HG02938 (cell line): Measurements from ENCODE around the gene PSAT1.
"Not testable (repeated sequence)": the region's sequence is repeated elsewhere in the genome, so short reads cannot be mapped to it uniquely, and the experiment has no call there.

Source experiments
- ATAC-seq: cut with Tn5 transposase; IDR thresholded peaks from one replicate; pipeline ENCODE4 v1.9.1; 2021; ENCODE audit warnings: mild to moderate bottlenecking, moderate library complexity; ENCODE audit not compliant: unreplicated experiment

PSAT1 gene

DNA sequence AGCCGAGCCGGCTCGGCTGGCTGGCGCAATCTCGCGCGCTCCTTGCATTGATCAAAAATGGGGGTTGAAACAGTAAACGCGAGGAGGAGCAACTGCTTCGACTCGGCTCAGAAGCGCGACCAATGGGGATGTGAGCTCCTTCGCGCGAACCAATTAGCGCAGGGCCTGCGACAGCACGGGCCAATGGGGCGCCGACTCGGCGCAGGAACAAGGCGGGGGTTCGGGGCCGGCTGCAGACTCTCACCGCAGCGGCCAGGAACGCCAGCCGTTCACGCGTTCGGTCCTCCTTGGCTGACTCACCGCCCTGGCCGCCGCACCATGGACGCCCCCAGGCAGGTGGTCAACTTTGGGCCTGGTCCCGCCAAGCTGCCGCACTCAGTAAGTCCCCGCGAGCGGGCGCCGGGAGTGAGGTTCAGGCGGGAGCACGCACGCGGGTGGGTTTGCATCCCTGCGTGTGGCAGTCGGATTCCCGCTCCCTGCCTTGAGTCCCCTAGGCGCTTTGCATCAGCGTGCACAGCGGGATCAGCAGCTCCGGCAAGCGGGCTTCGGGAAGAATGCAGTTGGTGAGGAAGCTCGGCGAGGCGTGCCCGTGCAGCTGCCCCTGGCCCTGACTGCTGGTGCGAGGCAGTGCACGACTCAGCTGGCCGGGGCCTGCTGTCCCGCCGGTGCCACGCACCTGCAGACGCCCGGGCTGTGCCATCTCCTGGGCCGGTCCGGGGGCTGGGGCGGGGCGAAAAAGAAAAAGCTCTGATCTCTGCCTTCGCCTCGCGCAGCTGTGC lies at the start of gene PSAT1:
TSS of gene PSAT1 (plus strand) at position 233 of the 779 bp plus-strand sequence. CDS start at position 319, 86 bp downstream.
- peak; percentile 97 for ATAC-seq

DNA sequence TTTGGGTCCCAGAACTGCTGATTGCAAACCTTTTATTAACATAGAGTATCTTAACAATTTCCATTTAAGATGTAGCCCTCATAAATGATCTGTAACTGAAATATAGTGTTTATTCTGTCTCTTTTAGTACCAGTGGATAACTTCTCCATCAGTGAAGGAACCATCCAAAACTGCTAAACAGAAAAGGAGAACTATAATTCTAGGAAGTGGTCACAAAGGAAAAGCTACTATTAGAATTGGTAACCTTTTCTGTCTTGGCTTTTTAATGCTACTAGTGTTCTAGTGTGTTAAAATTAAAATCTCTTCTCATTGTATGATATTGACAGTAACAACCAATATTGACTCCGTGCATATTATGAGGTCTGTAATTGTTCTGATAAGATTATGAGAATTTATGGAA lies 48.3 kb upstream of the PSAT1 start:
- no peak for ATAC-seq

DNA sequence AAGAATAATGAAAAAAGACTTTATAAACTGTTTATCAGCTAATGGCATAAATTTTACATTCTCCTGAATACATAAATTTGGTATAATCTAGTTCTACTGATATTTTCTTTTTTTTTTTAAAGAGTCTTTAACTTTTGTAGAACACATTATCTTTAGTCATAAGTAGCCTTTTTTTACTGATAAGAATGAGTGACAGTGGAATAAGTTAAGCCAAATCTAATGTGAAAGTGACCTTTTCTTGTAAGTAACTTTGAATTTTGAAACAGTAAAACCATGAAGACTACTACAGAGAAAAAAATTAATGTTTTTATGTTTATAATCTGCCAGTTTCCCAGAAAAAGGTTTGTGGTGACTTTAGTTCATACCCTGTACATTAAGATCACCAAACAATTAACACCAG lies 47.4 kb upstream of the PSAT1 start:
- ATAC-seq = no peak

DNA sequence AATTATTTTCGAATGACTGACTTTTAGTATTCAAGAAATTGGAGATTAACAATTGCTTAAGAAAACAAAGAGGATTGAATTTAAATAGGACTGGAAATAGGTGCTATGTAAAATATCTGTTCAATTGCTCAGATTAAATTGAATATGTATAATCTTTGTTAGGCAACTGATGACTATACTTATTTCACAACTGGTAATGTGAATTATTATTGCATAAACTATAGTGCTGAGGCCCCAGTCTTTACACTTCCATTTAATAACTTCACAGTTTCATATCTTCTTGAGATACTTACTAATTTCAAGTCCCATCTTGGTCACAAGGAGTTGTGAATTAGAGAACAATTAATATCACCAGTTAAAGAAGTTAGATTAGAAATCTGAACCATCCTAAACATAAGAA lies 44.3 kb upstream of the PSAT1 start:
- ATAC-seq = no peak

DNA sequence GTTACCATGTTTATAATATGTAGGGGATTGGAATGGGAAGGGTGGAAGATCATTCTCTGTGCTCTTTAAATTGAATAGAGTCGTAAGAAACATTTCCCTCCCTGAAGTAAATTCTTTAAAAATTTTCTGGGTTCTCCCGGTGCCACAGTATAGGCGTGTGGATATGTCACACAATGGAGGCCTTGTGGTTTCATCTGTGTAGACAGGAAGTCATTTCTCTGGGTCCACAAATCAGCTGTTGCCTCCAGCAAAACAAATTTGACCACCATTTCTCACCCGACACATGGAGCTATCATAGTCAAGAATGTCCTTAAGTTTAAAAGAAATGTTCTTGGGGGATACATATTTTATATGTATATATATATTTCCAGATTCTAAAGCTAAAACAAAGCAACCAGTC lies 43.6 kb upstream of the PSAT1 start:
- ATAC-seq = no peak

DNA sequence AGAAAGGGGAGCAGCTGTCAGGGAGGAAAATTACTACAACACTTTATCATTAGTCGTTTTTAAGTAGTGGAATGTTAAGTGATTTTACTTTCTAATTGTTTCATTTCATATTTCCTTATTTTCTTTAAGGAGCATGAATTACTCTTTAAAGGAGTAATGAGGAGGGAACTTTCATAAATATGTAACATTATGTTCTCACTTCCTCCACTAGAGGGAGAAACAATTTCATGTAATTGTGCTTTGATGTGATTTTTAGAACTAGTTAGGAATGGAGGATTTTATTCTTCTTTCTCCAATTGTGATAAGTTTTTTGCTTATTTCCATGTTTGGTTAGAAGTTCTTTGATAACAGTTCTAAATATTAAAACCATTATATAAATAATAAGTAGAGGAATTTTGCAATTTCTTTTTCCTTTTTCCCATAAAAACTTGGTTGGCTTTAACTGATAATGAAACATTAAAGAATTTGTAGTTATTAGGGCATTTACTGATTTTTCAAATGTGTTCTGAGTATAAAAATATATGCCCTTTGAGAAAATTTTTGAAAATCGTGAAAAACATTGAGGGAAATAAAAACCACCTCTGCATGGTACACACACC lies 35.4 kb upstream of the PSAT1 start:
- peak; percentile 54 for ATAC-seq

DNA sequence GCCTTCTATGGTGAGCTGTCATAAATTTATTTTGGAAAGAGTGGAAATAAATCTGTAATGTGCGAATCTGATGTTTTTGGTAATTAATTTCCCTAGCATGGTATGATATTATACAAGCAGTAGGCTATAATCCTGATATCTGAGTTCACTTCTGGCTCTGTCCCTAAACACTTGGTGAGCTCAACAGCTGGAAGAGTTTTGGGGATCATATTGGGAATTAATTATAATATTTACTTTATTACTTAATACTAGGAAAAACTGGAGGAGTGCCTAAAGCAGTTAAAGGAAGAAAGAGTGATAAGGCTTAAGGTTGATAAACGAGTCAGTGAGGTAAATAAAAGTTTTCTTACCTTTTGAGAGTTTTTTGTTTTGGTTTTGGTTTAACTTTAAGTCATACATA lies 34.3 kb upstream of the PSAT1 start:
- ATAC-seq = no peak

DNA sequence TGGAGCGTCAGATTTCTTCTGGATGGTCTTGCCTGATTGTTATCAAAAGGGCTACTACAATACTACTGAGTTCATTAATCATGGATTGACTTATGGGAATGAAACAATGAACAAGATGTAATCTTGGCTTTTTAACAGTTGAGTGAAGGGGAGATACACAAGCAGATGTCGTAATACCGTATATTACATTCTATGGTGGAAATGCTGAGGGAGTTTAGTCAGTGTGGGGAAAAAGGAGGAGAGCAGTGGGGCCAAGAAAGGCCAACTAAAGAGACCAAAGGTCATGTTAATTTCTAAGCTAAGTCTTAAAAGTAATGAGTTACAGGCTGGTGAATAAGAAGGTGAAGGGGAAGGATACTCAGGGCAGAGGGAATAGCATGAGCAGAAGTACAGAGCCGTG lies 29.0 kb upstream of the PSAT1 start:
- ATAC-seq = no peak

DNA sequence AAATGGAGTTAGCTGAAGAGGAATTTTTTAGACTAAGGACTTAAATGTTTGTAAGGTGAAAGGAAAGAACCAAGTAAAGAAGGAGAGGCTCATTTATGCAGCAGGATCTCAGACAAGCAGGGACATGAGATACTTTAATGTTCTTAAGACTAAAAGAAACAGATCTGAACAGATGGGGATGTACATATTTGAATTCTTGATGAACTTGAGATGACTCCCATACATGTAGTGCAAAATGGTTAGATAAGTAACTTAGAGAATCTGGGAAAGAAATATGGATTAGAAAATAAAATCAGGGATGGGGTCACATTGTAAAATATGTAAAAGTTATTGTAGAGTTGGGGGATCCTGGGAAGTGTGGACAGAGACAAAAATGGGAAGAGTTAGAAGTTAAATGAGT lies 27.1 kb upstream of the PSAT1 start:
- no peak for ATAC-seq

DNA sequence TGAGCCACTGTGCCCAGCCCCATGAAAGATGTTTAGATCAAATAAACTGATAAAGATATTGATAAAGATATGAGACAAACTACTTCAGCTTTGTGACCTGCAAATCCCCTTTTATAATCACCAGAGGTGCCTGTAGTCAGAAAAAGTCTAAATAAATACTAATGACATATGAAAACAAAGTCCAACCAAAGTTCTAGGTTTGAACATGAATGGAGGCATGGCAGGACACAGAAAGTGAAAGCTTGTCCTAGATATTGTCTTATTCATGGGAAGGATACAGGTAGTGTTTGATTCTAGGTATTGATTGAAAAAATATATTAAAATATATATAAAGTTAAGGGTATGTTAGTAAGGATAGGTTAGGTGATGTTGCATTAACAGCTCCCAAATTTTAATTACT lies 24.6 kb upstream of the PSAT1 start:
- ATAC-seq = no peak

DNA sequence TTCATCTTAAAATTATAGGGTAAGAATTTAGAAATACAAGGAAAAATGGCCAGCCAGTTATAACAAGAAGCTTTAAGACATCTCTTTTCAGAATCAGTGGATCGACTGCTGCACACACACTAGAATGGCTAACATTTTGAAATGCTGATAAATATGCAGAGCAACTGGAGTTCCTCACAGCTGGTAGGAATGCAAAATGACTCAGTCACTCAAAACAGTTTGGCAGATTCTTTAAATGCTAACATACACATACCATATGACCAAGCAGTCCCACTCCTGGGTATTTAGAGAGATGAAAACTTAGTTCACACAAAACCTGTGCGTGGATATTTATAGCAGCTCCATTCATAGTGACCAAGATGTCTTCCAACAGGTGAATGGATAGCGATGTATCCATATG lies 23.2 kb upstream of the PSAT1 start:
- ATAC-seq = no peak

DNA sequence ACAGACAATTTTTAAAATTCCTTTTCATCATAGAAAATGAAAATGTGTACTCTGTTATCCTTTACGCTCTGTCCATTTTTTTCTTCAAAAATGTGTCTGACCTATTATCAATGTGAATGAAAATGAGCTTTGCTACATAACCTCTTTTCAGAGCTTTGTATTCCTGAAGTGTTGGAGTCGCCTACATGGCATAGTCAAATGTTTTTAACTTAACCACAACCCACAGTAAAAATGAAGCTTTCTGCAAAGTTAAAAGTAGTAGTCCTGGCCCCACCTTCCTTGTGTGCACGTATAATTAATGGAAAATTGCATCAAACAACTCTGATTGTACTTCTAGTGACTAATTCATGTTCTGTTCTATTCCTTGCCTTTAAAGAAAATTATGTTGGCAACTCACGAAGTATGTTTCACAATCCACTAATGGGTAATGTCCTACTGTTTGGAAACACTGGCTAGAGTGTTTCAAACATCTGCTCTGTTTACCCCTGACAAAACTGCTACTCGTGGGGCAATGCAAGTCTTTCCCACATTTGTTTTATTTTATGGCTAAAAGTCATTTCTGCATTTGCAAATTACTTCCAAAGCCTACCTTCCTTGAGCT lies 18.6 kb upstream of the PSAT1 start:
- no peak for ATAC-seq

DNA sequence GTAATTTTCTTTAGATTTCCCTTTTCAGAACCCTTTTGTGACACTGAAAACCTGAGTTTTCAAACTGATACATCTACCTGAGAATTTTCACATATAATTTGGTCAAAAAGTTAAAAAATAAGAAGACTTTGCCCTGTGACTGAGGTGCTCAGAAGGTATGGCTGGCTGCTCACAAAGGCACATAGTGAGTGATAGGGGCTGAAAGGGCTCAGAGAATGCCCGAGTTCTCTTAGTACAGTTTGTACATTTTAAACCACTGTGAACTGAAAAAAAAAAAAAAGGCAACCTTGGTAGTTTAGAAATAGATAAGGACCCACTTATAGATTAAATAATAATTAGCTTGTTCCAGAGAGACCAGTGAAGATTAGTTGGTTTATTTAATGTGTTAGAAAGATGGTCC lies 18.1 kb upstream of the PSAT1 start:
- no peak for ATAC-seq

DNA sequence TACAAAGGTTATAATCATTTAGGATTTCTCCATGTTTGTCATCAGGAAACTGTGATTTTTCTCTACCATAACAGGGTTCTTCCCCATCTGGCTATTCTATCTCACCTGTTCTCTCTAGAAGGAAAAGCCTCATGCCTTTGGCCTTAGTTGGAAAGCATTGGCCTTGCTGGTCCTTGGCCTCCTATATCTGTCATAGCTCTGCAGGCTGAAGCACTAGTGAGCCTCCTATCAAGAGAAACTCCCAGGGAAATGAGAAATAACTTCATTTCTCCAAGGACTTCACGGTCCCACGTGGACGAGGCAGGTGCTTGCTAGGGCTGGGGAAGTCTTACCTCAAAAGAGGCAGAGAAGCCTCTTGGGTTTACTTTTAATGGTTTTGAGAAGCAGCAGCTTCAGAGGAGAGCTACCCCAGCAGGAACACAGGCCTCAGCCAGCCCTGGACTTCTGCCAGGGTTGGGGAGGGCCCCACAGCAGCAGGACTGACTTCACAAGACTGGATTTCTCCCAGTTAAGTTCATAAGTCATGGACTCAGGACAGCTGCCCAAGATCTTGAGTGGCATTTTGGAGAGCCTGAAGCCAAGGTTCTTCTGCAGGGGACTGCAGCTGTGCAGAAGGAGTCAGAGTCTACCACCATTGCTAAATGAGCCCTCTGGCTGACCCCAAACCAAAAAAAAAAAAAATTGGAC lies 15.8 kb upstream of the PSAT1 start:
- ATAC-seq = no peak

DNA sequence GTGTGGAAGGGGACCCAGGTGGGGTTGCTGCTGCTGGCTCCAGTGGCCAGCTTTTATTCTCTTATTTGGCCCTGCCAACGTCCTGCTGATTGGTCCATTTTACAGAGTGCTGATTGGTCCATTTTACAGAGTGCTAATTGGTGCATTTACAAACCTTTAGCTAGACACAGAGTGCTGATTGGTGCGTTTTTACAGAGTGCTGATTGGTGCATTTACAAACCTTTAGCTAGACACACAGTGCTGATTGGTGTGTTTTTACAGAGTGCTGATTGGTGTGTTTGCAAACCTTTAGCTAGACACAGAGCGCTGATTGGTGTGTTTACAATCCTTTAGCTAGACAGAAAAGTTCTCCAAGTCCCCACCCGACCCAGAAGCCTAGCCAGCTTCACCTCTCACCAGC lies 12.7 kb upstream of the PSAT1 start:
- not testable (repeated sequence) for ATAC-seq

DNA sequence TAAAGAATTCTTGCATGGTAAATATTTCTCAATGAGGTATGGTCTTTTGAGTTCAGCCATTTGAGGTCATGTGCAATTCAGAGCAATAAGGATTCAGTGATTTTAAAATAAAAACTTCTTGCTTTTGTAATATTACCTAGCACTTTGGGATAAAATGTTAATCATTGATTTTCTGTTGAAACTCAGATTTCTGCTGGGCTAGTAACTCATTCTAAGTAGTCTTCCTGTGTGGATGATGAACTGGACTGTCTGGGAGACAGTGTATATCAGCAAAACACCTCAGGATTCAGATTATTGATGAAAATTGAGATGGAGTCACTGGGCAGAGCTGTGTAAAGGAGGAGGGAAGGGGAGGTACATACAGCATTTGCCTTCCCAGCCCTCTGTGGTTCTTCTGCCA lies 10.8 kb upstream of the PSAT1 start:
- no peak for ATAC-seq

DNA sequence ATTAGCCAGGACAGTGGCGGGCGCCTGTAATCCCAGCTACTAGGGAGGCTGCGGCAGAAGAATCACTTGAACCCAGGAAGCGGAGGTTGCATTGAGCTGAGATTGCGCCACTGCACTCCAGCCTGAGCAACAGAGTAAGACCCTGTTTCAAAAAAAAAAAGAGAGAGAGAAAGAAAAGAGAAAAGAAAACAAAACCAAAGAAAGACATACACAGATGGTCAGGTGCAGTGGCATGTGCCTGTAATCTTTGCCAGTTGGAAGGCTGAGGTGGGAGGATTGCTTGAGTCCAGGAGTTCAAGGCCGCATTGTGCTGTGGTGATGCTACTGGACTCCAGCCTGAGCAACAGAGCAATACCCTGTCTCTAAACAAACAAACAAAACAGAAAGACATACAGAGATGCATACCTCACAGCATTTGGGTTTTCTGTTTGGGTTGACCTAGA lies 10.0 kb upstream of the PSAT1 start:
- ATAC-seq = no peak

DNA sequence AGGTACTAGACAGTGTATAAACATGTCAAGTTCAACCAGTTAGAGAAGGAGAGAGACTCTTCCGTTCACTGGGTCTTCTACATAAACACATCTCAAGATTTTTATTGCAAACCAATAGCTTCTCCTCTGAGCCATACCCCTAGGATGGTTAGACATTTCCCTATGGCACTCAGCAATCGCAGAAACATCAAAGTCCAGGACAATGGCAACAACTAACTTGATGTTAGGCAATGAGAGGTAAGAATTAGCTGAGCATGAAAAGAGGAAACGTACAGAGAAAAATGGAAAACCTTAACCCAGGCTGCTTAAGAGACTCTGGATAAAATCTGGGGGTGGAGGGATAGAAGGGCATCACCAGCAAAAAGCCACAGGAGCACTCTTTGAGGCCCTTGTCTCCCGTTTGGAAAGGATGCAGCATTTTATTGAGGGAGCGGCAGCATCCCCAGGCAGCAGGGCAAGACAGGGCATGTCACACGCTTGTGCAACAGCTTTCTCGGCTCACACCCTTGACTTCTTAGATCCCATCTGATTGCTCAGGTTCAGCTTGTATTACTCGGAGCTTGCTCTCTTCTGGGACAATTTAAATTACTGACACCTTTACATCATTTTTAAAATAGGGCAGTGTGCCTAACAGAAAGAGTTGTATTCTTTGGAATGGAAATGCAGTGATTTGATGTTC lies 8.6 kb upstream of the PSAT1 start:
- ATAC-seq = no peak

DNA sequence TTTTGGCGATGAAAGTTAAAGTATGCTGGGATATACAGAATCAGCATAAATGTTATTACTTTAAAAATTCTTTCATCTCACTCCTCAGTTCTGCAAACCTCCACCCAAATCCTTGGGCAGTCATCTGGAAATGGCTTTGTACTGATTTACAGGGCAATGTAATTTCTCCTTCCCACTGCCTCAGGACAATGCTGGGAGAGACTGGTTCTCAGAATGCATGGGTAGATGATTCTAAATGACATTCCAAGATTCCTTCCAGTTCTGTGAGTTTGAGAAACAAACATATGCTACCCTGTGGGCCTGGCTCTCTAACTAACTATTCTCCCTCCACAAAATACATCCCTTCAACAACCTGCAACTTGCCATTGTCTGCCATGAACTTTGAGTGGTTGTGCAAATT lies 7.5 kb upstream of the PSAT1 start:
- no peak for ATAC-seq

DNA sequence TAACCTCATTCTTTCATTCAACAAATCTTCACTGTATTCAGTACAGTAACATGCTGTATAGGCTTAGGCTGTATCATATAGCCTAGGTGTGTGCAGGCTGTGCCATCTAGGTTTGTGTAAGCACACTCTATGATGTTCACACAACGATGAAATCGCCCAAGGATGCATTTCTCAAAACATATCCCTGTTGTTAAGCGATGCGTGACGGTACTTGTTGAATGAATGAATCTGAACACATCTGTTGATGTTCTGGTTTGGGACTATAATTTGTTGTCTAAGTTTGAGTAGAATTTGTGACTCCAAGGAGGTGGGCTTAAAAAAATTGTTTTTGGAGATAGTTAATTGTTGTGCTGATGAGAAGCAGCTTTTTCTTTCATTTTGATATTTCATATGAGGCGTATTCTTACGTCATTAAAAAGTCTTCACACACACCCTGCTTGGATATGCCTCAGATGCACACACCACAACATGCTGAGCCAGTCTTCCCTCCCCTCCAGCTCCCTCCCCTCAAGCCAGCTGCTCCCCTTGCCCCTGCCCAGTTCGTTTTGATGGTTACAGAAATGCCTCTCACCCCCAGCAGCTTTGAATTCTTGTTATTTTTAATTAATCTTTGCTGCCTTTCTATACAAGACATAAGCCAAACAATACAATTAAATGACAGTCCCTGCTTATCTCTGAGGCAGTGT lies 5.5 kb upstream of the PSAT1 start:
- no peak for ATAC-seq

DNA sequence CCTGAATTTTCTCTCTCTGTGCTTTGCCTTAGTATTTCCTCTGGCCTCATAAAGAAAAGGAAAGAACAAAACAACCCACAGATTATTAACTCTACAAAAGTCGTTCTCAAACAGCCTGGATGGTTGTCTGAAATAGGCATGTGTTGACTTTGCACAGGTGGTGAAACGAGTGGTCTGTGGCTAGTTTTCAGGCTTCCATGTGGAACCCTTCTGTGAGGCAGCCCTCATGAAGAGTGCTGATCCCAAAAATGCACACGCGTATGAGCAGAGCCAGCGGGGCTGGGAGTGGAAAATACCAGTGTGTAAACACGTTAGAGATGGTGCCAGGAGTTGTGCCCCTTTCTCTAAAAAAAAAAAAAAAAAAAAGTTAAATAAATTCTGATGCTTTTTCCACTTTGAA lies 4.9 kb upstream of the PSAT1 start:
- no peak for ATAC-seq
